GM08714 (cell line): ENCODE data around the gene ALKBH4.
"Not testable (repeated sequence)": the region's sequence is repeated elsewhere in the genome, so short reads cannot be mapped to it uniquely, and the experiment has no call there.

Source experiments
- H3K4me3 ChIP-seq: fragments of 200-500 bp; sonication (Bioruptor generic); 2 replicates; pipeline ENCODE4 v1.5.1; 2014; ENCODE audit warnings: mild to moderate bottlenecking, low read length, inconsistent platforms
- ZNF274 ChIP-seq: IDR thresholded peaks from 2 replicates; pipeline ENCODE4 v1.6.1; 2012; ENCODE audit warnings: mild to moderate bottlenecking, low read depth, low read length

The ALKBH4 gene

GRCh38 chr7:102478314-102479208 lies 13.9 kb upstream of the ALKBH4 start, which contains the start of gene POLR2J:
Gene POLR2J, minus strand, starts transcription at chr7:102478922. Its CDS starts 62 bp downstream, at chr7:102478860.
- peak within 1 kb of the TSS; percentile 58; the same call in 1 of the 2 replicates for H3K4me3 ChIP-seq

- H3K4me3 ChIP-seq = not testable (repeated sequence)
Observed at GRCh38 chr7:102474736-102475435, 10.2 kb upstream of the ALKBH4 start.

- H3K4me3 ChIP-seq = not testable (repeated sequence)
Observed at GRCh38 chr7:102474116-102474515, 9.5 kb upstream of the ALKBH4 start.

- no peak for TF ChIP-seq ZNF274
- no peak overlapping the region for H3K4me3 ChIP-seq
Observed at GRCh38 chr7:102473271-102473991, 8.8 kb upstream of the ALKBH4 start.

GRCh38 chr7:102472126-102473041 lies 7.7 kb upstream of the ALKBH4 start:
- no peak overlapping the region for H3K4me3 ChIP-seq
- no peak for TF ChIP-seq ZNF274

GRCh38 chr7:102471791-102472125 lies 7.1 kb upstream of the ALKBH4 start:
- H3K4me3 ChIP-seq = no peak overlapping the region
- TF ChIP-seq ZNF274 = no peak

- H3K4me3 ChIP-seq = no peak overlapping the region
- TF ChIP-seq ZNF274 = no peak
Observed at GRCh38 chr7:102469972-102470825, 5.5 kb upstream of the ALKBH4 start.

GRCh38 chr7:102469351-102469971 lies 4.8 kb upstream of the ALKBH4 start:
- no peak for TF ChIP-seq ZNF274
- no peak overlapping the region for H3K4me3 ChIP-seq

GRCh38 chr7:102468478-102469350 lies 4.1 kb upstream of the ALKBH4 start:
- no peak for TF ChIP-seq ZNF274
- H3K4me3 ChIP-seq = no peak overlapping the region

- no peak for TF ChIP-seq ZNF274
- no peak overlapping the region for H3K4me3 ChIP-seq
Observed at GRCh38 chr7:102467581-102468477, 3.2 kb upstream of the ALKBH4 start.

GRCh38 chr7:102466097-102466496 lies 1.4 kb upstream of the ALKBH4 start:
- no peak overlapping the region; the same call in 1 of the 2 replicates for H3K4me3 ChIP-seq

More at GRCh38 chr7:102466097-102466496, 1.4 kb upstream of the ALKBH4 start:
- no peak for TF ChIP-seq ZNF274
